Measurements from ENCODE around the gene MPDZ.

Gene MPDZ

DNA sequence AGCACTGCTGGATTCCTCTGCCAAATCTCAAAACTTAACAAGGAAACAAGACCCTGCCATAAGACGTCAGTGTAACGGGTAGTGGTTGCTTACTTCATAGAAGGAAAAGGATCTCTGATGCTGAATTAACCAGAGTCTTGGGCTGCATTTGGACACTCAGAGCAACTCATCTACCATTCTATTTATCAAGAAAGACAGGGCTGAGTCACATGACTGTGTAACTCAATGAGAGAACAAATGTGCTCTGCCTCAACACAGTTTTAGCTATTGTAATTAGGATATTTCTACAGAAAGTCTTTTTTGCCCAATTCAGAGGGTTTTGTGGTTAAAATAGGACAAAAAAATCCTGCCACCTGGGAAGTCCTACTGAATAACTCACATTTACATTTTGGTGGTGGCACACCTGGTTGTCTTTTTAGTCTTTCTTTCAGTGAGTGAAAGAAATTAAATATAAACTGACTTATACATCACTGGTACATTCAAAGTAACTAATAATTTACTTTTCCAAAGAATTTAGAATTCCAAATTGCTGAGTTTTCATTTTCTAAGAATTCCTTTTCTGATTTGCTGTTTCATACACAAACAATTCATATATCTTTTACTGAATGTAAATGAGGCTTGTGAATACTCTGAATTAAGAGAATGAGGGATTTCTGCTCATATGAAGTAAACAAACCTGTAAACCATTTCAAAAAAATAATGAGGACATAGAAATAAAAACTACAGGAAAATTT, 104.4 kb downstream of the MPDZ start:
- TF ChIP-seq Cebpa-rat (IDR thresholded peaks at IDR 0.05) = no peak
- no peaks in the 10 kb centered on the region for H3K4me1 ChIP-seq
- no peaks in the 10 kb centered on the region for H3K9me3 ChIP-seq (replicated peaks in 1 of 11)
- no peak overlapping the region for H3K9ac ChIP-seq
- no peak overlapping the region for H3K4me2 ChIP-seq
- H3K4me3 ChIP-seq = no peak overlapping the region
- no peak overlapping the region for H3K27ac ChIP-seq
- no peaks in the 10 kb centered on the region for H3K36me3 ChIP-seq
- no peaks in the 10 kb centered on the region for H4K20me1 ChIP-seq
- no peaks in the 10 kb centered on the region for H3K27me3 ChIP-seq

DNA sequence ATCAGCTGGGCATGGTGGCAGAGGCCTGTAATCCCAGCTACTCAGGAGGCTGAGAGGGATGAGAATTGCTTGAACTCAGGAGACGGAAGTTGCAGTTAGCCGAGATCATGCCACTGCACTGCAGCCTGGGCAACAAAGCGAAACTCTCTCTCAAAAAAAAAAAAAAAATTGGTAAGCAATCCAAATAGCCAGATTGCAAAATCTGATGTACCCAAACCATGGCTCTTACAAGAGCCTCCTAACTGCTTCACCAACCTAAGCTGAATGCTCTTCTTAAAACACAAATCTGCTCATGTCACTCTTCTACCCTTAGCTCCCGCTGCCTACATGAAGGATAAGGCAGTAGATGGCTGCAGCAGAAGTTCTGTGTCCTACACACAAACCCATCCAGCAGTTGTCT, 105.9 kb downstream of the MPDZ start:
- Histone ChIP-seq H4K20me1 (no peaks in the 10 kb centered on the region), H3K4me3 (no peak overlapping the region), H3K9ac (no peak overlapping the region), H3K9me3 (replicated peaks in 1 of 11) (no peaks in the 10 kb centered on the region), H3K4me1 (no peaks in the 10 kb centered on the region), H3K36me3 (no peaks in the 10 kb centered on the region), H3K27ac (no peak overlapping the region), H3K27me3 (no peaks in the 10 kb centered on the region), H3K4me2 (no peak overlapping the region)
- TF ChIP-seq Cebpa-rat (IDR thresholded peaks at IDR 0.05) = no peak

GRCh38 chr9:13171261-13171660, 108.2 kb downstream of the MPDZ start:
- H3K4me2 ChIP-seq = no peak overlapping the region
- no peaks in the 10 kb centered on the region for H3K36me3 ChIP-seq
- no peak overlapping the region for H3K9ac ChIP-seq
- H3K27ac ChIP-seq = no peak overlapping the region
- H3K4me1 ChIP-seq = 0 out of 20 replicates have a peak, but pooled peaks cover 0 to 4% (median 0%) of the 10 kb centered on the region in 10 experiments
- H3K4me3 ChIP-seq = no peak overlapping the region
- no peak for TF ChIP-seq Cebpa-rat (IDR thresholded peaks at IDR 0.05)
- no peaks in the 10 kb centered on the region for H3K27me3 ChIP-seq
- H4K20me1 ChIP-seq = no peaks in the 10 kb centered on the region
- H3K9me3 ChIP-seq (replicated peaks in 1 of 11) = no peaks in the 10 kb centered on the region

DNA sequence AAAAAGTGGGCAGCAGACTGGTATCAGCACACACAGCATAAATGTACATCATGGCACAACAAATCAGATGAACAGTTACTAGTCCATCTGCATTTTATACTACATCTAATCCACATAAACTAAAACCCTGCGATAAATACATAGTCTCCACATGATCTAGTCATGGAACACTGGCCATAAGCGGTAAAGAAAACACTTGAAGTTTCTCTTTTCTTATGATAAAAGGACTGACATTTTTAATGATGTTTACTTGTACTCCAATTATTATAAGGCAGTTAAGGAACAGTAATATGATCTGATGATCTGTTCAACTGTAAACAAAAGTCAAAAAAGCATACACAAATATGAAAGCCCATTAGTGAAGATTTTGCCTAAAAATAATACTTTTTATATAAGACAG, 112.5 kb downstream of the MPDZ start:
- no peak for TF ChIP-seq Cebpa-rat (IDR thresholded peaks at IDR 0.05)
- no peak overlapping the region for H3K4me3 ChIP-seq
- H3K9ac ChIP-seq = no peak overlapping the region
- H3K36me3 ChIP-seq = no peaks in the 10 kb centered on the region
- H4K20me1 ChIP-seq = no peaks in the 10 kb centered on the region
- H3K4me2 ChIP-seq = no peak overlapping the region
- H3K27me3 ChIP-seq = no peaks in the 10 kb centered on the region
- 0 out of 20 replicates have a peak, but pooled peaks cover 0 to 4% (median 0%) of the 10 kb centered on the region in 10 experiments for H3K4me1 ChIP-seq
- no peaks in the 10 kb centered on the region for H3K9me3 ChIP-seq (replicated peaks in 1 of 11)
- no peak overlapping the region for H3K27ac ChIP-seq

DNA sequence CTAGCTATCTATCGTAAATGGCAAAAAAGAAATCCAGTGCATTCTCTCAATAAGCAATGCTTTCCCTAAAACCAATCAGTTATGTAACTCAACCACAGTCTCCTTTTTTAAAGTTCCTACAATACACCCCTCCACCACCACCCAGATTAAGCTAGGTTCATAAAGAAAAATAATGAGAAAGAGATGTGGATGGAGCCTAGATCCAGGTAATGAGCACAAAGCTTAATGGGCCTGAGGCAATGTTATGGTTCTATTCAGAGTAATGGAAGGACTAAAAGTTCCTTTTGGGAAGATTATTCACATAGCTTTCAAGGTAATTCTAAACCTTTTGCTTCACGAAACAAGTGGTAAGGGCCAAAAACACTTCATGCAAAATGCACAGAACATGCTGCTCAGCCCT, 113.5 kb downstream of the MPDZ start:
- Histone ChIP-seq H3K4me1 (0 out of 20 replicates have a peak, but pooled peaks cover 0 to 4% (median 0%) of the 10 kb centered on the region in 10 experiments), H3K4me2 (no peak overlapping the region), H3K9ac (no peak overlapping the region), H4K20me1 (no peaks in the 10 kb centered on the region), H3K4me3 (no peak overlapping the region), H3K9me3 (replicated peaks in 1 of 11) (no peaks in the 10 kb centered on the region), H3K36me3 (no peaks in the 10 kb centered on the region), H3K27ac (no peak overlapping the region), H3K27me3 (no peaks in the 10 kb centered on the region)
- TF ChIP-seq Cebpa-rat (IDR thresholded peaks at IDR 0.05) = no peak

DNA sequence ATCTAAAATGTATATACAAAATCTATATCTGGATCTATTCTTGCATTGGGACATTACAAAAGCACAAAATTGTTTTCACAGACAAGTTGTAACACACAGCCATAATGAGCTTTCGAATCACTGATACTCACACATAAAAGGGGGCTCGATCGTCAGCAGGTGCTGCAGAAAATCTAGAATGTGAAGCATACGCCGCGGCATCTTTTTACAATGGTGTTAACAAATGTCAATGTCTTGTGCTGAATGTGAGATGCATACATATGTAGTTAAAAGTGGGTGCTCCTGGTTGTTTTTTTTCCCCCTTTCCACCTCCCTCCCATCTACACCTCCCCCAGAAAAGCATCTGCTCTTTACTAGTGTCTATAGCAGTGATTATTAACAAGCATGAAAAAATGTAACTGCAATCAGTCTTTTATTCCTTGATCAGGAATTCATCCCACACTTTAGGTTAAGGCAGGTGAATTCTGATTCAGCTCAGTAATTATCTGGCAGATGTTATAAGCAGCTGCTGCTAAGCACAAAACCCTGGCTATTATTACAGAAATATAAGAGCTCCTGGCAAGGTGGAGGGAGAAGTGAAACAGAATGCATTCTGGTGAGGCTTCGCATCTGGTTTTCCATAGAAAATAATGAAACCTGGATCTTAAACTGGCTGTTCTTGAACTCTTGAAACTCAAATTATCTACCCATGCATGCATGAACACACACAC, 114.1 kb downstream of the MPDZ start:
- Histone ChIP-seq H3K9me3 (replicated peaks in 1 of 11) (no peaks in the 10 kb centered on the region), H3K4me1 (0 out of 20 replicates have a peak, but pooled peaks cover 0 to 4% (median 0%) of the 10 kb centered on the region in 10 experiments), H3K9ac (no peak overlapping the region), H3K4me2 (no peak overlapping the region), H3K4me3 (no peak overlapping the region), H3K36me3 (no peaks in the 10 kb centered on the region), H3K27me3 (no peaks in the 10 kb centered on the region), H4K20me1 (no peaks in the 10 kb centered on the region), H3K27ac (no peak overlapping the region)
- no peak for TF ChIP-seq Cebpa-rat (IDR thresholded peaks at IDR 0.05)

- Histone ChIP-seq H3K27me3 (no peaks in the 10 kb centered on the region), H3K9ac (no peak overlapping the region), H3K9me3 (replicated peaks in 1 of 11) (no peaks in the 10 kb centered on the region), H3K36me3 (no peaks in the 10 kb centered on the region), H3K4me3 (no peak overlapping the region), H3K4me2 (no peak overlapping the region), H4K20me1 (no peaks in the 10 kb centered on the region), H3K4me1 (0 out of 20 replicates have a peak, but pooled peaks cover 0 to 4% (median 0%) of the 10 kb centered on the region in 10 experiments), H3K27ac (no peak overlapping the region)
- no peak for TF ChIP-seq Cebpa-rat (IDR thresholded peaks at IDR 0.05)
Measured at GRCh38 chr9:13163946-13164345, 115.5 kb downstream of the MPDZ start.

DNA sequence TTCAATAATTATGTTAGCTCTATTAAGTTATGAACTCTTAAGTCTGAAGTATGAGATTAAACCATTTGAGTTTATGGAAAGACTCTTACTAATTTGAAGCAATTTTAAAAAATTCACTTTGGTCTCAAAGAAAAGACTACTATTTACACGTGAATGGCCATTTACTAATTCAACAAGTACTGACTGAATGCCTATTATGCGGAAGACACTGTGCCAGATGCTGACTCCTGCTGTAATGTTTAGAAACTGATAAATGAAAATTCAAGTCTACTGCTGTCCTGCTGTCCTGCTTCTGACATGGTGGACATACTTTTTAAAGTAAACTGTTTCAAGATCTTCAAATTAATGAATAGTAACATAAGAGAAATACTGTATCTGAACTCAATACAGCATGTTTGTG, 116.2 kb downstream of the MPDZ start:
- no peak overlapping the region for H3K9ac ChIP-seq
- no peaks in the 10 kb centered on the region for H4K20me1 ChIP-seq
- H3K9me3 ChIP-seq (replicated peaks in 1 of 11) = no peaks in the 10 kb centered on the region
- no peak for TF ChIP-seq Cebpa-rat (IDR thresholded peaks at IDR 0.05)
- H3K36me3 ChIP-seq = no peaks in the 10 kb centered on the region
- H3K27ac ChIP-seq = no peak overlapping the region
- H3K4me1 ChIP-seq = 0 out of 20 replicates have a peak, but pooled peaks cover 0 to 4% (median 0%) of the 10 kb centered on the region in 10 experiments
- no peaks in the 10 kb centered on the region for H3K27me3 ChIP-seq
- H3K4me3 ChIP-seq = no peak overlapping the region
- no peak overlapping the region for H3K4me2 ChIP-seq

- Histone ChIP-seq H3K27ac (no peak overlapping the region), H3K9me3 (replicated peaks in 1 of 11) (no peaks in the 10 kb centered on the region), H3K4me2 (no peak overlapping the region), H3K9ac (no peak overlapping the region), H3K4me3 (no peak overlapping the region), H4K20me1 (no peaks in the 10 kb centered on the region), H3K36me3 (no peaks in the 10 kb centered on the region), H3K27me3 (no peaks in the 10 kb centered on the region), H3K4me1 (no peaks in the 10 kb centered on the region)
- TF ChIP-seq Cebpa-rat (IDR thresholded peaks at IDR 0.05) = no peak
Measured at GRCh38 chr9:13160051-13160450, 119.4 kb downstream of the MPDZ start.

- no peak overlapping the region for H3K4me2 ChIP-seq
- H3K9ac ChIP-seq = no peak overlapping the region
- H3K4me3 ChIP-seq = no peak overlapping the region
- TF ChIP-seq Cebpa-rat (IDR thresholded peaks at IDR 0.05) = no peak
- H4K20me1 ChIP-seq = no peaks in the 10 kb centered on the region
- H3K36me3 ChIP-seq = no peaks in the 10 kb centered on the region
- H3K27ac ChIP-seq = no peak overlapping the region
- H3K4me1 ChIP-seq = no peaks in the 10 kb centered on the region
- H3K27me3 ChIP-seq = no peaks in the 10 kb centered on the region
- H3K9me3 ChIP-seq (replicated peaks in 1 of 11) = no peaks in the 10 kb centered on the region
Measured at GRCh38 chr9:13158986-13159385, 120.5 kb downstream of the MPDZ start.
